Measurements from ENCODE around the gene ARL3. TPM values are rescaled to one million over a fixed set of nuclear protein-coding genes. Genes with fewer than 3 reads are reported as not detected.

The ARL3 gene
- total and polyA plus RNA-seq, 2 experiments from 2014 or later = 8.5 to 22.6 TPM

DNA sequence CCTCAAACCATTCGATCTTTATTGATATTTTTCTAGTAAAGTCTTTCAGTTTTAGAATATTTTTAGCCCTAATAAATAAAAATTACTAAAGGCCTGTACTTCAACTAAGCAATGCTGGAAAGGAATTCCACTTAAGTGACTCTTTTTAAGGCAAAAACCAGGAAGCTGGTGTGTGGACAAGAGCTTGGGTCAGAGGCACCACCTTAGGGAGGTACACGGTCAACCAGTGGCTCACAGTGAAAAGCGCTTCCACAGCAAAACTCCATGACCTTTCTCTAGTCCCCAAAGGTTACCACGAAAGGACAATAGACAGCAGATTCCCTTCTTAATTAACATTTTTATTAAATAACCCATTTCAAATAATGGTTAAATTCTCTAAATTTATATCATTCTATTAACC, 31.2 kb downstream of the ARL3 start:
- H3K9me3 Mint-ChIP-seq = no peaks in the 10 kb centered on the region
- H4K20me1 ChIP-seq (replicated peaks; ENCODE audit: insufficient read depth) = peaks cover 2% of the 10 kb centered on the region; the same call in 1 of the 2 replicates
- H3K79me2 ChIP-seq (replicated peaks; ENCODE audit: insufficient read depth) = no peaks in the 10 kb centered on the region
- no peaks in the 10 kb centered on the region for H3K27me3 ChIP-seq (ENCODE audit: insufficient read depth)
- 0 out of 2 replicates have a peak, but pooled peaks cover 7% of the 10 kb centered on the region for H3F3A ChIP-seq (replicated peaks; ENCODE audit: low read depth)
- no peak overlapping the region for H3K4me3 Mint-ChIP-seq
- no peak overlapping the region for H3K4me3 ChIP-seq
- no peaks in the 10 kb centered on the region for H3K36me3 ChIP-seq (ENCODE audit: insufficient read depth)
- no peaks in the 10 kb centered on the region for H3K9me2 ChIP-seq (ENCODE audit: insufficient read depth)
- ATAC-seq (no peak), DNase-seq (ENCODE audit: low spot score) (no peak)
- H3K36me3 Mint-ChIP-seq (ENCODE audit: low read depth) = peaks cover 30% of the 10 kb centered on the region
- no peak overlapping the region for H2AFZ ChIP-seq
- H3K27me3 Mint-ChIP-seq (ENCODE audit: insufficient read depth, low read depth, poor library complexity) = peaks cover 5% of the 10 kb centered on the region
- no peak overlapping the region for H3K4me2 ChIP-seq
- no peak overlapping the region for H3K27ac Mint-ChIP-seq
- peaks cover 7% of the 10 kb centered on the region for H3K4me1 ChIP-seq (ENCODE audit: insufficient read depth)
- H3K4me1 Mint-ChIP-seq = peaks cover 16% of the 10 kb centered on the region
- TF ChIP-seq EZH2phosphoT487 (IDR thresholded peaks at IDR 0.05; ENCODE audit: unreplicated experiment) (no peak), POLR2AphosphoS5 (IDR thresholded peaks at IDR 0.05; ENCODE audit: low read depth) (no peak), EZH2 (IDR thresholded peaks at IDR 0.05; ENCODE audit: low read depth, unreplicated experiment) (no peak), ZNF114 (CRISPR knock-in tag; IDR thresholded peaks at IDR 0.05) (no peak), STAT1 (IDR thresholded peaks at IDR 0.05; ENCODE audit: unreplicated experiment) (no peak), NANOG (IDR thresholded peaks at IDR 0.05; ENCODE audit: borderline replicate concordance) (no peak), CREB1 (CRISPR knock-in tag; IDR thresholded peaks at IDR 0.05; ENCODE audit: low read depth) (no peak), ZNF331 (CRISPR knock-in tag; IDR thresholded peaks at IDR 0.05; ENCODE audit: low read depth) (no peak)
- TF ChIP-seq, protein P1, sequence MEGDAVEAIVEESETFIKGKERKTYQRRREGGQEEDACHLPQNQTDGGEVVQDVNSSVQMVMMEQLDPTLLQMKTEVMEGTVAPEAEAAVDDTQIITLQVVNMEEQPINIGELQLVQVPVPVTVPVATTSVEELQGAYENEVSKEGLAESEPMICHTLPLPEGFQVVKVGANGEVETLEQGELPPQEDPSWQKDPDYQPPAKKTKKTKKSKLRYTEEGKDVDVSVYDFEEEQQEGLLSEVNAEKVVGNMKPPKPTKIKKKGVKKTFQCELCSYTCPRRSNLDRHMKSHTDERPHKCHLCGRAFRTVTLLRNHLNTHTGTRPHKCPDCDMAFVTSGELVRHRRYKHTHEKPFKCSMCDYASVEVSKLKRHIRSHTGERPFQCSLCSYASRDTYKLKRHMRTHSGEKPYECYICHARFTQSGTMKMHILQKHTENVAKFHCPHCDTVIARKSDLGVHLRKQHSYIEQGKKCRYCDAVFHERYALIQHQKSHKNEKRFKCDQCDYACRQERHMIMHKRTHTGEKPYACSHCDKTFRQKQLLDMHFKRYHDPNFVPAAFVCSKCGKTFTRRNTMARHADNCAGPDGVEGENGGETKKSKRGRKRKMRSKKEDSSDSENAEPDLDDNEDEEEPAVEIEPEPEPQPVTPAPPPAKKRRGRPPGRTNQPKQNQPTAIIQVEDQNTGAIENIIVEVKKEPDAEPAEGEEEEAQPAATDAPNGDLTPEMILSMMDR (conservative IDR thresholded peaks at IDR 0.05; ENCODE audit: low read depth in 2 of 2) = no peak
- TF ChIP-seq, protein P2, sequence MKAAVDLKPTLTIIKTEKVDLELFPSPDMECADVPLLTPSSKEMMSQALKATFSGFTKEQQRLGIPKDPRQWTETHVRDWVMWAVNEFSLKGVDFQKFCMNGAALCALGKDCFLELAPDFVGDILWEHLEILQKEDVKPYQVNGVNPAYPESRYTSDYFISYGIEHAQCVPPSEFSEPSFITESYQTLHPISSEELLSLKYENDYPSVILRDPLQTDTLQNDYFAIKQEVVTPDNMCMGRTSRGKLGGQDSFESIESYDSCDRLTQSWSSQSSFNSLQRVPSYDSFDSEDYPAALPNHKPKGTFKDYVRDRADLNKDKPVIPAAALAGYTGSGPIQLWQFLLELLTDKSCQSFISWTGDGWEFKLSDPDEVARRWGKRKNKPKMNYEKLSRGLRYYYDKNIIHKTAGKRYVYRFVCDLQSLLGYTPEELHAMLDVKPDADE (IDR thresholded peaks at IDR 0.05) = no peak
- TF ChIP-seq, protein P3, sequence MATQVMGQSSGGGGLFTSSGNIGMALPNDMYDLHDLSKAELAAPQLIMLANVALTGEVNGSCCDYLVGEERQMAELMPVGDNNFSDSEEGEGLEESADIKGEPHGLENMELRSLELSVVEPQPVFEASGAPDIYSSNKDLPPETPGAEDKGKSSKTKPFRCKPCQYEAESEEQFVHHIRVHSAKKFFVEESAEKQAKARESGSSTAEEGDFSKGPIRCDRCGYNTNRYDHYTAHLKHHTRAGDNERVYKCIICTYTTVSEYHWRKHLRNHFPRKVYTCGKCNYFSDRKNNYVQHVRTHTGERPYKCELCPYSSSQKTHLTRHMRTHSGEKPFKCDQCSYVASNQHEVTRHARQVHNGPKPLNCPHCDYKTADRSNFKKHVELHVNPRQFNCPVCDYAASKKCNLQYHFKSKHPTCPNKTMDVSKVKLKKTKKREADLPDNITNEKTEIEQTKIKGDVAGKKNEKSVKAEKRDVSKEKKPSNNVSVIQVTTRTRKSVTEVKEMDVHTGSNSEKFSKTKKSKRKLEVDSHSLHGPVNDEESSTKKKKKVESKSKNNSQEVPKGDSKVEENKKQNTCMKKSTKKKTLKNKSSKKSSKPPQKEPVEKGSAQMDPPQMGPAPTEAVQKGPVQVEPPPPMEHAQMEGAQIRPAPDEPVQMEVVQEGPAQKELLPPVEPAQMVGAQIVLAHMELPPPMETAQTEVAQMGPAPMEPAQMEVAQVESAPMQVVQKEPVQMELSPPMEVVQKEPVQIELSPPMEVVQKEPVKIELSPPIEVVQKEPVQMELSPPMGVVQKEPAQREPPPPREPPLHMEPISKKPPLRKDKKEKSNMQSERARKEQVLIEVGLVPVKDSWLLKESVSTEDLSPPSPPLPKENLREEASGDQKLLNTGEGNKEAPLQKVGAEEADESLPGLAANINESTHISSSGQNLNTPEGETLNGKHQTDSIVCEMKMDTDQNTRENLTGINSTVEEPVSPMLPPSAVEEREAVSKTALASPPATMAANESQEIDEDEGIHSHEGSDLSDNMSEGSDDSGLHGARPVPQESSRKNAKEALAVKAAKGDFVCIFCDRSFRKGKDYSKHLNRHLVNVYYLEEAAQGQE (IDR thresholded peaks at IDR 0.05; ENCODE audit: unreplicated experiment) = no peak
- no peak overlapping the region for H3K27ac ChIP-seq (ENCODE audit: low read depth)
